Measurements from ENCODE around the gene FHIP2A.
"Not testable (repeated sequence)": the region's sequence is repeated elsewhere in the genome, so short reads cannot be mapped to it uniquely, and the experiment has no call there.

DNA sequence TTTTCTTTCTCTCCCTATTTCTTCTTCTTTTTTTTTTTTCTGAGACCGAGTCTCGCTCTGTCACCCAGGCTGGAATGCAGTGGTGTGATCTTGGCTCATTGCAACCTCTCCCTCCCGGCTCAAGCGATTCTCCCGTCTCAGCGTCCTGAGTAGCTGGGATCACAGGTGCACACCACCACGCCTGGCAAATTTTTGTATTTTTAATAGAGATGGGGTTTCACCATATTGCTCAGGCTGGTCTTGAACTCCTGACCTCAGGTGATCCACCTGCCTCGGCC, 35.6 kb downstream of the FHIP2A start:
- TF ChIP-seq, protein P1, sequence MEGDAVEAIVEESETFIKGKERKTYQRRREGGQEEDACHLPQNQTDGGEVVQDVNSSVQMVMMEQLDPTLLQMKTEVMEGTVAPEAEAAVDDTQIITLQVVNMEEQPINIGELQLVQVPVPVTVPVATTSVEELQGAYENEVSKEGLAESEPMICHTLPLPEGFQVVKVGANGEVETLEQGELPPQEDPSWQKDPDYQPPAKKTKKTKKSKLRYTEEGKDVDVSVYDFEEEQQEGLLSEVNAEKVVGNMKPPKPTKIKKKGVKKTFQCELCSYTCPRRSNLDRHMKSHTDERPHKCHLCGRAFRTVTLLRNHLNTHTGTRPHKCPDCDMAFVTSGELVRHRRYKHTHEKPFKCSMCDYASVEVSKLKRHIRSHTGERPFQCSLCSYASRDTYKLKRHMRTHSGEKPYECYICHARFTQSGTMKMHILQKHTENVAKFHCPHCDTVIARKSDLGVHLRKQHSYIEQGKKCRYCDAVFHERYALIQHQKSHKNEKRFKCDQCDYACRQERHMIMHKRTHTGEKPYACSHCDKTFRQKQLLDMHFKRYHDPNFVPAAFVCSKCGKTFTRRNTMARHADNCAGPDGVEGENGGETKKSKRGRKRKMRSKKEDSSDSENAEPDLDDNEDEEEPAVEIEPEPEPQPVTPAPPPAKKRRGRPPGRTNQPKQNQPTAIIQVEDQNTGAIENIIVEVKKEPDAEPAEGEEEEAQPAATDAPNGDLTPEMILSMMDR (IDR thresholded peaks at IDR 0.05; ENCODE audit: low read depth, low read length, poor library complexity, severe bottlenecking) = not testable (repeated sequence)
- TF ChIP-seq EZH2phosphoT487 (IDR thresholded peaks at IDR 0.05; ENCODE audit: borderline replicate concordance, low read length) = not testable (repeated sequence)
